SK-N-SH treated with all-trans-retinoic acid at 6 μM for 48 hours (cell line): ENCODE results near the gene JUN.

ENCODE experiments used
- ATAC-seq: fragments of 200-7000 bp; cut with Tn5 transposase; 3 replicates; pipeline ENCODE4 v1.9.1; 2020; ENCODE audit warnings: mild to moderate bottlenecking, moderate library complexity
- ARNTL ChIP-seq: fragments of 450-650 bp; formaldehyde crosslinking; IDR thresholded peaks from 2 replicates; pipeline ENCODE4 v1.5.0; 2020; ENCODE audit warnings: low read depth, mild to moderate bottlenecking, moderate library complexity, borderline replicate concordance
- BACH2 ChIP-seq: fragments of 250-450 bp; sonication (Bioruptor Pico); IDR thresholded peaks from 2 replicates; pipeline ENCODE4 v1.9.0; 2021; ENCODE audit warnings: mild to moderate bottlenecking, borderline replicate concordance
- CSDC2 ChIP-seq: fragments of 250-450 bp; sonication (Bioruptor Pico); IDR thresholded peaks from 2 replicates; pipeline ENCODE4 v1.5.0; 2020; ENCODE audit warnings: mild to moderate bottlenecking, moderate library complexity
- ESRRG ChIP-seq: fragments of 250-450 bp; sonication (Bioruptor Pico); IDR thresholded peaks from 2 replicates; pipeline ENCODE4 v1.6.1; 2021; ENCODE audit warnings: mild to moderate bottlenecking
- GLIS3 ChIP-seq: fragments of 250-450 bp; sonication (Bioruptor Pico); IDR thresholded peaks from 2 replicates; pipeline ENCODE4 v1.5.0; 2020; ENCODE audit warnings: mild to moderate bottlenecking, moderate library complexity
- ISL1 ChIP-seq: fragments of 250-450 bp; sonication (Bioruptor Pico); IDR thresholded peaks from 2 replicates; pipeline ENCODE4 v2.1.2; 2022; ENCODE audit warnings: mild to moderate bottlenecking, moderate library complexity
- OSR1 ChIP-seq: fragments of 250-450 bp; sonication (Bioruptor Pico); IDR thresholded peaks from 2 replicates; pipeline ENCODE4 v1.8.0; 2022; ENCODE audit warnings: moderate library complexity, mild to moderate bottlenecking, inconsistent platforms
- PPARA ChIP-seq: fragments of 250-450 bp; sonication (Bioruptor Pico); IDR thresholded peaks from 2 replicates; pipeline ENCODE4 v1.5.0; 2020; ENCODE audit warnings: mild to moderate bottlenecking, borderline replicate concordance
- RARB ChIP-seq: fragments of 250-450 bp; sonication (Bioruptor Pico); IDR thresholded peaks from 2 replicates; pipeline ENCODE4 v1.8.0; 2021; ENCODE audit warnings: mild to moderate bottlenecking, moderate library complexity
- SNAI2 ChIP-seq: fragments of 250-450 bp; sonication (Bioruptor Pico); IDR thresholded peaks from 2 replicates; pipeline ENCODE4 v1.5.0; 2020; ENCODE audit warnings: mild to moderate bottlenecking, moderate library complexity
- TCF4 ChIP-seq: fragments of 250-450 bp; sonication (Bioruptor Pico); IDR thresholded peaks from 2 replicates; pipeline ENCODE4 v1.8.0; 2021; ENCODE audit warnings: mild to moderate bottlenecking, moderate library complexity, borderline replicate concordance
- TOX ChIP-seq: fragments of 250-450 bp; sonication (Bioruptor Pico); IDR thresholded peaks from 2 replicates; pipeline ENCODE4 v1.8.0; 2021; ENCODE audit warnings: mild to moderate bottlenecking, moderate library complexity, borderline replicate concordance
- ZC3H10 ChIP-seq: fragments of 250-450 bp; sonication (Bioruptor Pico); IDR thresholded peaks from 2 replicates; pipeline ENCODE4 v1.5.1; 2021; ENCODE audit warnings: mild to moderate bottlenecking, moderate library complexity
- ZFP3 ChIP-seq: fragments of 250-450 bp; sonication (Bioruptor Pico); IDR thresholded peaks from 2 replicates; pipeline ENCODE4 v1.5.0; 2020; ENCODE audit warnings: mild to moderate bottlenecking, moderate library complexity
- ZFP30 ChIP-seq: fragments of 450-650 bp; formaldehyde crosslinking; IDR thresholded peaks from 2 replicates; pipeline ENCODE4 v1.5.0; 2022; ENCODE audit warnings: mild to moderate bottlenecking, moderate library complexity
- ZNF565 ChIP-seq: fragments of 450-650 bp; formaldehyde crosslinking; conservative IDR thresholded peaks from 2 replicates; pipeline ENCODE4 v1.5.0; 2020; ENCODE audit warnings: low read depth, mild to moderate bottlenecking, moderate library complexity
- ZNF70 ChIP-seq: fragments of 450-650 bp; formaldehyde crosslinking; IDR thresholded peaks from 2 replicates; pipeline ENCODE4 v1.5.0; 2020; ENCODE audit warnings: mild to moderate bottlenecking, moderate library complexity
- ZNF8 ChIP-seq: fragments of 450-650 bp; formaldehyde crosslinking; IDR thresholded peaks from 2 replicates; pipeline ENCODE4 v1.5.0; 2020; ENCODE audit warnings: mild to moderate bottlenecking, moderate library complexity
- TF ChIP-seq, protein P1 (sequence below): fragments of 250-450 bp; sonication (Bioruptor Pico); IDR thresholded peaks from 2 replicates; pipeline ENCODE4 v1.8.0; 2021; ENCODE audit warnings: low read depth, mild to moderate bottlenecking, moderate library complexity, borderline replicate concordance
- TF ChIP-seq, protein P2 (sequence below): fragments of 250-450 bp; sonication (Bioruptor Pico); IDR thresholded peaks from 2 replicates; pipeline ENCODE4 v1.8.0; 2020; ENCODE audit warnings: mild to moderate bottlenecking, moderate library complexity, borderline replicate concordance
- TF ChIP-seq, protein P3 (sequence below): fragments of 250-450 bp; sonication (Bioruptor Pico); IDR thresholded peaks from 2 replicates; pipeline ENCODE4 v1.5.1; 2021; ENCODE audit warnings: mild to moderate bottlenecking, moderate library complexity
- TF ChIP-seq, protein P4 (sequence below): fragments of 250-450 bp; sonication (Bioruptor Pico); IDR thresholded peaks from 2 replicates; pipeline ENCODE4 v1.5.1; 2020; ENCODE audit warnings: low read depth, mild to moderate bottlenecking, moderate library complexity

JUN gene

DNA sequence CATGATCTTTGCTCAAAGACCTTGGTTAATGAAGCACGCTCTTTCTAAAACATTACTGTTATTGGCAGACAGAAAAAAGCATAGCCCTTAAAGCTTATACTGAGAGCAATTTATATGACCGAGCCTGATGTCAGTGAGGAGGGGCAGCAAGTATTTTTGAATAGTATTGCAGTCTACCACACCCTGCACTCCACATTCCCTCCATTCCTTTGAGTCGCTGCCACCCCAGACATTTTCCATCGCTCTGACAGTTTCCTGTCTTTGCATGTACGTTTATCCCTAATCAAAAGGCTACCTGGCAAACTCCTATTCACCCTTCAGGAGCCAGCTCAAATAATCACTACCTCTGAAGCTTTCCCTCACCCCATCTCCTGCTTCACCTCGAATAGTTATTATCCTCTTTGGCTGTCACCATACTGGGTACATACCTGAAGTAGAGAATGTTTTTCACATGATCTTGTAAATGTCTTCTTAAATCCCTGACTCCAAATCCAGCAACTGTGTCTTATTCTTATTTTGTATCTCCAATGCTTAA, 5.5 kb upstream of the JUN start:
- ATAC-seq = no peak
- TF ChIP-seq, protein P1, sequence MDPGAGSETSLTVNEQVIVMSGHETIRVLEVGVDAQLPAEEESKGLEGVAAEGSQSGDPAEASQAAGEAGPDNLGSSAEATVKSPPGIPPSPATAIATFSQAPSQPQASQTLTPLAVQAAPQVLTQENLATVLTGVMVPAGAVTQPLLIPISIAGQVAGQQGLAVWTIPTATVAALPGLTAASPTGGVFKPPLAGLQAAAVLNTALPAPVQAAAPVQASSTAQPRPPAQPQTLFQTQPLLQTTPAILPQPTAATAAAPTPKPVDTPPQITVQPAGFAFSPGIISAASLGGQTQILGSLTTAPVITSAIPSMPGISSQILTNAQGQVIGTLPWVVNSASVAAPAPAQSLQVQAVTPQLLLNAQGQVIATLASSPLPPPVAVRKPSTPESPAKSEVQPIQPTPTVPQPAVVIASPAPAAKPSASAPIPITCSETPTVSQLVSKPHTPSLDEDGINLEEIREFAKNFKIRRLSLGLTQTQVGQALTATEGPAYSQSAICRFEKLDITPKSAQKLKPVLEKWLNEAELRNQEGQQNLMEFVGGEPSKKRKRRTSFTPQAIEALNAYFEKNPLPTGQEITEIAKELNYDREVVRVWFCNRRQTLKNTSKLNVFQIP (CRISPR knock-in tag) = no peak
- TF ChIP-seq ZFP3 (CRISPR knock-in tag) = peak; percentile 76
- no peak for TF ChIP-seq ZC3H10 (CRISPR knock-in tag)
- no peak for TF ChIP-seq ZNF8 (CRISPR knock-in tag)
- no peak for TF ChIP-seq ZNF565 (CRISPR knock-in tag)
- TF ChIP-seq, protein P2, sequence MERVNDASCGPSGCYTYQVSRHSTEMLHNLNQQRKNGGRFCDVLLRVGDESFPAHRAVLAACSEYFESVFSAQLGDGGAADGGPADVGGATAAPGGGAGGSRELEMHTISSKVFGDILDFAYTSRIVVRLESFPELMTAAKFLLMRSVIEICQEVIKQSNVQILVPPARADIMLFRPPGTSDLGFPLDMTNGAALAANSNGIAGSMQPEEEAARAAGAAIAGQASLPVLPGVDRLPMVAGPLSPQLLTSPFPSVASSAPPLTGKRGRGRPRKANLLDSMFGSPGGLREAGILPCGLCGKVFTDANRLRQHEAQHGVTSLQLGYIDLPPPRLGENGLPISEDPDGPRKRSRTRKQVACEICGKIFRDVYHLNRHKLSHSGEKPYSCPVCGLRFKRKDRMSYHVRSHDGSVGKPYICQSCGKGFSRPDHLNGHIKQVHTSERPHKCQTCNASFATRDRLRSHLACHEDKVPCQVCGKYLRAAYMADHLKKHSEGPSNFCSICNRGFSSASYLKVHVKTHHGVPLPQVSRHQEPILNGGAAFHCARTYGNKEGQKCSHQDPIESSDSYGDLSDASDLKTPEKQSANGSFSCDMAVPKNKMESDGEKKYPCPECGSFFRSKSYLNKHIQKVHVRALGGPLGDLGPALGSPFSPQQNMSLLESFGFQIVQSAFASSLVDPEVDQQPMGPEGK (CRISPR knock-in tag) = no peak
- TF ChIP-seq, all 23 proteins: peak for 1

DNA sequence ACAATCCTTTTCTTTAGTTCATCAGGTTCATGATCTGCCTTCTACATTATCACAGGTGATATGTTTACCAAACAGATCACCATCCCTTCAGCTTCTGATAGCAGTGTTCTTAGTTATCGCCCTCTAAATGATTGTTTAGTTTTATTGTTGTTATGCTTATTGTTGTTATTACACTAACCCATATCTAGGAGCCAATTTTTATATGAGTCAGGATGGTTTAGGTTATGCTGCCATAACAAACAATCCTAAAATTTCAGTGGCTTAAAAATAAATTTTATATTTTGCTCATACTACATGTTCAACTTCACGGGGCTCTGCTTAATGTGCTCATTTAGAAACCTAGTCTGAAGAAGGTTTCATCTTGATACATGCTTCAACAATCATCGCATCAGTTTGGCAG, 4.4 kb upstream of the JUN start:
- no peak for ATAC-seq
- TF ChIP-seq ZFP3 (CRISPR knock-in tag) = no peak
- no peak for TF ChIP-seq ZNF8 (CRISPR knock-in tag)
- TF ChIP-seq TCF4 (CRISPR knock-in tag) = no peak
- TF ChIP-seq ZFP30 = no peak
- TF ChIP-seq, protein P3, sequence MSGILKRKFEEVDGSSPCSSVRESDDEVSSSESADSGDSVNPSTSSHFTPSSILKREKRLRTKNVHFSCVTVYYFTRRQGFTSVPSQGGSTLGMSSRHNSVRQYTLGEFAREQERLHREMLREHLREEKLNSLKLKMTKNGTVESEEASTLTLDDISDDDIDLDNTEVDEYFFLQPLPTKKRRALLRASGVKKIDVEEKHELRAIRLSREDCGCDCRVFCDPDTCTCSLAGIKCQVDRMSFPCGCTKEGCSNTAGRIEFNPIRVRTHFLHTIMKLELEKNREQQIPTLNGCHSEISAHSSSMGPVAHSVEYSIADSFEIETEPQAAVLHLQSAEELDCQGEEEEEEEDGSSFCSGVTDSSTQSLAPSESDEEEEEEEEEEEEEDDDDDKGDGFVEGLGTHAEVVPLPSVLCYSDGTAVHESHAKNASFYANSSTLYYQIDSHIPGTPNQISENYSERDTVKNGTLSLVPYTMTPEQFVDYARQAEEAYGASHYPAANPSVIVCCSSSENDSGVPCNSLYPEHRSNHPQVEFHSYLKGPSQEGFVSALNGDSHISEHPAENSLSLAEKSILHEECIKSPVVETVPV (CRISPR knock-in tag) = no peak
- no peak for TF ChIP-seq RARB (CRISPR knock-in tag)
- no peak for TF ChIP-seq ZNF70 (CRISPR knock-in tag)
- TF ChIP-seq ESRRG (CRISPR knock-in tag) = no peak
- TF ChIP-seq ZNF565 (CRISPR knock-in tag) = no peak
- TF ChIP-seq OSR1 = no peak
- TF ChIP-seq SNAI2 (CRISPR knock-in tag) = no peak
- TF ChIP-seq, protein P1 (CRISPR knock-in tag) = no peak
- no peak for TF ChIP-seq BACH2 (CRISPR knock-in tag)
- no peak for TF ChIP-seq TOX (CRISPR knock-in tag)
- no peak for TF ChIP-seq PPARA (CRISPR knock-in tag)
- TF ChIP-seq ZC3H10 (CRISPR knock-in tag) = no peak
- no peak for TF ChIP-seq ARNTL (CRISPR knock-in tag)
- TF ChIP-seq CSDC2 (CRISPR knock-in tag) = no peak

DNA sequence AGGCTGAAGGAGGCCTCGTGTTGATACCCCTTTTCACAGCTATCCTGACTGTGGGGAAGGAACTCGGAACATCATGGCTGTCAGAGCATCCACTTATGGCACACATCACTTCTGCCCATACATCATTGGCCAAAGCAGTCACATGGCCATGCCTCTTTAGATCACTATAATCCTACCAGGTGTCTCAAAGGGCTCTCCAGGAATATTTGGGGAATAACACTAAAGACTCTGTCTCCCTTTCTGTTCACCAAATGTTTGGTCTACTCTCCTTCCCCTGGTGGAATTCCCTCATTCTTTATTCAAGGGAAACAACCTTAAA, 3.0 kb upstream of the JUN start:
- ATAC-seq = no peak
- no peak for TF ChIP-seq TCF4 (CRISPR knock-in tag)
- no peak for TF ChIP-seq ZFP30
- TF ChIP-seq ISL1 (CRISPR knock-in tag) = no peak
- no peak for TF ChIP-seq ZNF70 (CRISPR knock-in tag)
- no peak for TF ChIP-seq ZC3H10 (CRISPR knock-in tag)
- TF ChIP-seq, protein P3 (CRISPR knock-in tag) = no peak
- TF ChIP-seq TOX (CRISPR knock-in tag) = no peak
- TF ChIP-seq RARB (CRISPR knock-in tag) = no peak
- TF ChIP-seq ESRRG (CRISPR knock-in tag) = no peak
- no peak for TF ChIP-seq ZFP3 (CRISPR knock-in tag)
- TF ChIP-seq, protein P1 (CRISPR knock-in tag) = no peak
- no peak for TF ChIP-seq ARNTL (CRISPR knock-in tag)
- no peak for TF ChIP-seq SNAI2 (CRISPR knock-in tag)
- TF ChIP-seq, protein P4, sequence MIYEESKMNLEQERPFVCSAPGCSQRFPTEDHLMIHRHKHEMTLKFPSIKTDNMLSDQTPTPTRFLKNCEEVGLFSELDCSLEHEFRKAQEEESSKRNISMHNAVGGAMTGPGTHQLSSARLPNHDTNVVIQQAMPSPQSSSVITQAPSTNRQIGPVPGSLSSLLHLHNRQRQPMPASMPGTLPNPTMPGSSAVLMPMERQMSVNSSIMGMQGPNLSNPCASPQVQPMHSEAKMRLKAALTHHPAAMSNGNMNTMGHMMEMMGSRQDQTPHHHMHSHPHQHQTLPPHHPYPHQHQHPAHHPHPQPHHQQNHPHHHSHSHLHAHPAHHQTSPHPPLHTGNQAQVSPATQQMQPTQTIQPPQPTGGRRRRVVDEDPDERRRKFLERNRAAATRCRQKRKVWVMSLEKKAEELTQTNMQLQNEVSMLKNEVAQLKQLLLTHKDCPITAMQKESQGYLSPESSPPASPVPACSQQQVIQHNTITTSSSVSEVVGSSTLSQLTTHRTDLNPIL (CRISPR knock-in tag) = no peak
- no peak for TF ChIP-seq GLIS3 (CRISPR knock-in tag)
- no peak for TF ChIP-seq PPARA (CRISPR knock-in tag)
- no peak for TF ChIP-seq CSDC2 (CRISPR knock-in tag)
- no peak for TF ChIP-seq BACH2 (CRISPR knock-in tag)
- TF ChIP-seq ZNF565 (CRISPR knock-in tag) = no peak
